ENCODE results near the gene TRIO.

Gene TRIO

GRCh38 chr5:14267166-14267838, 124.2 kb downstream of the TRIO start:
- DNase-seq (ENCODE audit: low spot score), result no peak

GRCh38 chr5:14267991-14268708, 125.0 kb downstream of the TRIO start:
- no peak for DNase-seq (ENCODE audit: low spot score)

- DNase-seq (ENCODE audit: low spot score), result no peak
Measured at GRCh38 chr5:14268738-14269137, 125.6 kb downstream of the TRIO start.

GRCh38 chr5:14269395-14269794, 126.3 kb downstream of the TRIO start:
- no peak for DNase-seq (ENCODE audit: low spot score)

GRCh38 chr5:14270209-14270702, 127.1 kb downstream of the TRIO start:
- DNase-seq (ENCODE audit: low spot score), result peak; percentile 26

- no peak for DNase-seq (ENCODE audit: low spot score)
Measured at GRCh38 chr5:14272548-14273205, 129.5 kb downstream of the TRIO start.

GRCh38 chr5:14273207-14273767, 130.1 kb downstream of the TRIO start:
- no peak for DNase-seq (ENCODE audit: low spot score)

- no peak for DNase-seq (ENCODE audit: low spot score)
Measured at GRCh38 chr5:14276380-14276779, 133.2 kb downstream of the TRIO start.

- DNase-seq (ENCODE audit: low spot score), result no peak
Measured at GRCh38 chr5:14277385-14278320, 134.5 kb downstream of the TRIO start.

GRCh38 chr5:14280294-14280854, 137.2 kb downstream of the TRIO start:
- no peak for DNase-seq (ENCODE audit: low spot score)

- DNase-seq (ENCODE audit: low spot score), result no peak
Measured at GRCh38 chr5:14281746-14282181, 138.6 kb downstream of the TRIO start.

GRCh38 chr5:14283139-14283538, 140.0 kb downstream of the TRIO start:
- no peak for DNase-seq (ENCODE audit: low spot score)

GRCh38 chr5:14284392-14285148, 141.4 kb downstream of the TRIO start:
- no peak for DNase-seq (ENCODE audit: low spot score)

- DNase-seq (ENCODE audit: low spot score), result no peak
Measured at GRCh38 chr5:14286007-14286406, 142.9 kb downstream of the TRIO start.

GRCh38 chr5:14286574-14287421, 143.7 kb downstream of the TRIO start:
- no peak for DNase-seq (ENCODE audit: low spot score)

GRCh38 chr5:14292766-14293658, 149.9 kb downstream of the TRIO start:
- no peak for DNase-seq (ENCODE audit: low spot score)

GRCh38 chr5:14295610-14296009, 152.5 kb downstream of the TRIO start:
- no peak for DNase-seq (ENCODE audit: low spot score)

- DNase-seq (ENCODE audit: low spot score), result no peak
Measured at GRCh38 chr5:14296533-14297331, 153.6 kb downstream of the TRIO start.
